Effector memory CD4-positive, alpha-beta T cell (primary cell): Measurements from ENCODE around the gene GRIN2B.

Experiments used
- DNase-seq, 3 donors: peaks; one replicate each; pipeline ENCODE4 v3.0.0-alpha.2; 2020
- H3K27ac ChIP-seq: 2 replicates; pipeline ENCODE4 v1.7.0; 2013; ENCODE audit warnings: mild to moderate bottlenecking, low read length, moderate library complexity; ENCODE audit not compliant: insufficient read depth, poor library complexity, severe bottlenecking
- H3K27me3 ChIP-seq: replicated peaks from 2 replicates; pipeline ENCODE4 v1.7.0; 2013; ENCODE audit warnings: mild to moderate bottlenecking, low read length; ENCODE audit not compliant: insufficient read depth, control insufficient read depth, poor library complexity, severe bottlenecking
- H3K36me3 ChIP-seq: 2 replicates; pipeline ENCODE4 v1.7.0; 2013; ENCODE audit warnings: mild to moderate bottlenecking, low read length, moderate library complexity; ENCODE audit not compliant: control insufficient read depth, insufficient read depth
- H3K4me1 ChIP-seq: 2 replicates; pipeline ENCODE4 v1.7.0; 2013; ENCODE audit warnings: low read length, mild to moderate bottlenecking; ENCODE audit not compliant: control insufficient read depth, insufficient read depth, poor library complexity, severe bottlenecking
- H3K4me3 ChIP-seq: 2 replicates; pipeline ENCODE4 v1.7.0; 2013; ENCODE audit warnings: low read length, low read depth, mild to moderate bottlenecking; ENCODE audit not compliant: insufficient read depth, poor library complexity, severe bottlenecking
- H3K9me3 ChIP-seq: 2 replicates; pipeline ENCODE4 v1.7.0; 2013; ENCODE audit warnings: mild to moderate bottlenecking, low read length, moderate library complexity; ENCODE audit not compliant: control insufficient read depth

Gene GRIN2B

GRCh38 chr12:13961971-13962370 lies 19.4 kb downstream of the GRIN2B start:
- H3K4me3 ChIP-seq: no peak overlapping the region
- no peaks in the 10 kb centered on the region for H3K9me3 ChIP-seq
- DNase-seq: no peak
- no peaks in the 10 kb centered on the region for H3K27me3 ChIP-seq
- no peak overlapping the region for H3K27ac ChIP-seq
- H3K36me3 ChIP-seq: no peaks in the 10 kb centered on the region
- no peaks in the 10 kb centered on the region for H3K4me1 ChIP-seq

GRCh38 chr12:13959131-13959723 lies 22.2 kb downstream of the GRIN2B start:
- Histone ChIP-seq H3K27me3 (no peaks in the 10 kb centered on the region), H3K9me3 (no peaks in the 10 kb centered on the region), H3K4me1 (no peaks in the 10 kb centered on the region), H3K27ac (no peak overlapping the region), H3K36me3 (no peaks in the 10 kb centered on the region), H3K4me3 (no peak overlapping the region)
- DNase-seq: no peak

GRCh38 chr12:13957576-13957975 lies 23.8 kb downstream of the GRIN2B start:
- Histone ChIP-seq H3K27ac (no peak overlapping the region), H3K36me3 (no peaks in the 10 kb centered on the region), H3K4me3 (no peak overlapping the region), H3K27me3 (no peaks in the 10 kb centered on the region), H3K9me3 (no peaks in the 10 kb centered on the region), H3K4me1 (no peaks in the 10 kb centered on the region)
- DNase-seq: no peak

GRCh38 chr12:13956060-13956590 lies 25.3 kb downstream of the GRIN2B start:
- Histone ChIP-seq H3K27ac (no peak overlapping the region), H3K36me3 (no peaks in the 10 kb centered on the region), H3K27me3 (peaks cover 3% of the 10 kb centered on the region), H3K4me3 (no peak overlapping the region), H3K9me3 (no peaks in the 10 kb centered on the region), H3K4me1 (no peaks in the 10 kb centered on the region)
- DNase-seq: no peak

GRCh38 chr12:13952096-13952495 lies 29.3 kb downstream of the GRIN2B start:
- Histone ChIP-seq H3K9me3 (no peaks in the 10 kb centered on the region), H3K4me1 (no peaks in the 10 kb centered on the region), H3K27ac (no peak overlapping the region), H3K27me3 (peaks cover 3% of the 10 kb centered on the region), H3K36me3 (no peaks in the 10 kb centered on the region), H3K4me3 (no peak overlapping the region)
- no peak for DNase-seq

GRCh38 chr12:13950502-13950901 lies 30.9 kb downstream of the GRIN2B start:
- Histone ChIP-seq H3K4me3 (no peak overlapping the region), H3K36me3 (no peaks in the 10 kb centered on the region), H3K27ac (no peak overlapping the region), H3K9me3 (no peaks in the 10 kb centered on the region), H3K4me1 (no peaks in the 10 kb centered on the region), H3K27me3 (peaks cover 3% of the 10 kb centered on the region)
- no peak for DNase-seq

GRCh38 chr12:13948621-13949020 lies 32.8 kb downstream of the GRIN2B start:
- Histone ChIP-seq H3K4me1 (no peaks in the 10 kb centered on the region), H3K27me3 (peaks cover 3% of the 10 kb centered on the region), H3K27ac (no peak overlapping the region), H3K4me3 (no peak overlapping the region), H3K36me3 (no peaks in the 10 kb centered on the region), H3K9me3 (no peaks in the 10 kb centered on the region)
- DNase-seq: no peak

- Histone ChIP-seq H3K4me3 (no peak overlapping the region), H3K9me3 (no peaks in the 10 kb centered on the region), H3K36me3 (no peaks in the 10 kb centered on the region), H3K4me1 (no peaks in the 10 kb centered on the region), H3K27ac (no peak overlapping the region), H3K27me3 (peaks cover 1% of the 10 kb centered on the region)
- DNase-seq: no peak
Observed at GRCh38 chr12:13947276-13947946, 34.0 kb downstream of the GRIN2B start.

- Histone ChIP-seq H3K27me3 (no peaks in the 10 kb centered on the region), H3K36me3 (no peaks in the 10 kb centered on the region), H3K27ac (no peak overlapping the region), H3K4me1 (no peaks in the 10 kb centered on the region), H3K4me3 (no peak overlapping the region), H3K9me3 (no peaks in the 10 kb centered on the region)
- DNase-seq: no peak
Observed at GRCh38 chr12:13945641-13946040, 35.8 kb downstream of the GRIN2B start.

GRCh38 chr12:13945236-13945635 lies 36.2 kb downstream of the GRIN2B start:
- Histone ChIP-seq H3K4me3 (no peak overlapping the region), H3K4me1 (no peaks in the 10 kb centered on the region), H3K27ac (no peak overlapping the region), H3K27me3 (no peaks in the 10 kb centered on the region), H3K9me3 (no peaks in the 10 kb centered on the region), H3K36me3 (no peaks in the 10 kb centered on the region)
- DNase-seq: no peak
